ENCODE data around the gene GNB1L.

GNB1L gene

DNA sequence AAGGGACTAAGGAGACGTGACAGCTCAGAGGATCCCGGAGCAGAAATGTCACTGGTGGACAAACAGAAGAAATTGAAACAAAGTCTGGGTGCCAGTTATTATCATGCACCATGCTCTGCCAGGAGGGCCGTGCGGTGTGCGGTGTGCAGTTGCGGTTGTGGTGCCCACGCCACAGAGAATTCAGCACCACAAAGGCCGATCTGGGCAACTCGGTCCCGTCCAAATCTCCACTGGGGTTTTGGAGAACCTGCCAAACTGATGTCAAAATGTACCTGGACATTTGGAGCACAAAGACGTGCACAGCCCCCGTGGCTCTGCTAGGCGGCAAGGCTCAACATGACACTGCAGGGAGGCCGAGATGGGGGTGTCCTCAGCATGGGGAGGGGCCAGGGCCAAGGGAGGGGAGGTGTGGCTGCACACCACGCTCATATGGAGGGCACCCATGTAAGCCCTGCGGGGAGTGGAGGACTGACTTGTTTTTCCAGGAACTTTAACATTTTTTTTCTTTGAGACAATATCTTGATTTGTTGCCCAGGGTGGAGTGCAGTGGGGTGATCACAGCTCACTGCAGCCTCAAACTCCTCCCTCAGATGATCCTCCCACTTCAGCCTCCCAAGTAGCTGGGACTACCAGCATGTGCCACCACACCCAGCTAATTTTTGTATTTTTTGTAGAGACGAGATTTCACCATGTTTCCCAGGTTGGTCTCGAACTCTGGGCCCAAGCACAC lies 39.4 kb downstream of the GNB1L start:
- TF ChIP-seq, protein P1, sequence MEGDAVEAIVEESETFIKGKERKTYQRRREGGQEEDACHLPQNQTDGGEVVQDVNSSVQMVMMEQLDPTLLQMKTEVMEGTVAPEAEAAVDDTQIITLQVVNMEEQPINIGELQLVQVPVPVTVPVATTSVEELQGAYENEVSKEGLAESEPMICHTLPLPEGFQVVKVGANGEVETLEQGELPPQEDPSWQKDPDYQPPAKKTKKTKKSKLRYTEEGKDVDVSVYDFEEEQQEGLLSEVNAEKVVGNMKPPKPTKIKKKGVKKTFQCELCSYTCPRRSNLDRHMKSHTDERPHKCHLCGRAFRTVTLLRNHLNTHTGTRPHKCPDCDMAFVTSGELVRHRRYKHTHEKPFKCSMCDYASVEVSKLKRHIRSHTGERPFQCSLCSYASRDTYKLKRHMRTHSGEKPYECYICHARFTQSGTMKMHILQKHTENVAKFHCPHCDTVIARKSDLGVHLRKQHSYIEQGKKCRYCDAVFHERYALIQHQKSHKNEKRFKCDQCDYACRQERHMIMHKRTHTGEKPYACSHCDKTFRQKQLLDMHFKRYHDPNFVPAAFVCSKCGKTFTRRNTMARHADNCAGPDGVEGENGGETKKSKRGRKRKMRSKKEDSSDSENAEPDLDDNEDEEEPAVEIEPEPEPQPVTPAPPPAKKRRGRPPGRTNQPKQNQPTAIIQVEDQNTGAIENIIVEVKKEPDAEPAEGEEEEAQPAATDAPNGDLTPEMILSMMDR (IDR thresholded peaks at IDR 0.05; ENCODE audit: low read depth, low read length): no peak
- DNase-seq (ENCODE audit: extremely low read depth, low read depth): no peak

DNA sequence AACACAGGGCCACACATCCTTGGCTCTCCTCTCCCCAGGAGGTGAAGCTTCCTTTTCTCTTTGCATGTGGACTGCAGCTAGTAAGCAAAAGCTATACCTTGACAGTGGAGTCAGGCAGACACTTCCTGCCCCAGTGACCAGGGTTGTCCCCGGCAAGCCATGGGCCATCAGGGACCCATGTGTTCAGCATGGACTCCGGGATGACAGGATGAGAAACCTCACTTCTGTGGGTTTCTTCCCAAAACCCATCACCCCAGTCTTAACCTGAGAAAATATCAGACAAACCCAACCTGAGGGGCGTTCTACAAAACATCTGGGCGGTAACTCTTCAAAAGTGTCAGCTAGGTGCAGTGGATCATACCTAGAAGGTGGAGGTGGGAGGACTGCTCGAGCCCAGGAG lies 40.2 kb downstream of the GNB1L start:
- TF ChIP-seq, protein P1 (IDR thresholded peaks at IDR 0.05; ENCODE audit: low read depth, low read length): no peak

DNA sequence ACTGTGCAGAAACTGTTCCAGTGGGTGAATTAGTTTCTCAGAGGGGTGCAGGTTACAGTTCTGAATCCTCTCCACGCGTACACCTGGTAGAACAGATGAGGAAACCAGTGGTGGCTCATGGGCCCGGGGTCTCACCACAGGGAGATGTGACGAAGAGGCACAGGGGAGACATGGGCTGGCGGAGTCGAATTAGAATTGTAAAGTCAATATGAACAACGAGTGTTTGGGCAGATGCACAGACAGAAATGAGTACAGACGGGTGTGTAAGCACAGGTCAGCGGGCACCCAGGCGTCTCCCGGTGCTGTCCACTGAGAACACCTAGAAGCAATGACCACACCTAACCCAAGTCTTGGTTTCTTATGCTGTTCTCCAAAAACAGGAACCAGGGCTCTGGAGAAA lies 41.8 kb downstream of the GNB1L start:
- TF ChIP-seq, protein P1 (IDR thresholded peaks at IDR 0.05; ENCODE audit: low read depth, low read length): no peak
- no peak for DNase-seq (ENCODE audit: extremely low read depth, low read depth)

More for the DNA sequence above, 40.2 kb downstream of the GNB1L start:
- DNase-seq (ENCODE audit: extremely low read depth, low read depth): no peak

DNA sequence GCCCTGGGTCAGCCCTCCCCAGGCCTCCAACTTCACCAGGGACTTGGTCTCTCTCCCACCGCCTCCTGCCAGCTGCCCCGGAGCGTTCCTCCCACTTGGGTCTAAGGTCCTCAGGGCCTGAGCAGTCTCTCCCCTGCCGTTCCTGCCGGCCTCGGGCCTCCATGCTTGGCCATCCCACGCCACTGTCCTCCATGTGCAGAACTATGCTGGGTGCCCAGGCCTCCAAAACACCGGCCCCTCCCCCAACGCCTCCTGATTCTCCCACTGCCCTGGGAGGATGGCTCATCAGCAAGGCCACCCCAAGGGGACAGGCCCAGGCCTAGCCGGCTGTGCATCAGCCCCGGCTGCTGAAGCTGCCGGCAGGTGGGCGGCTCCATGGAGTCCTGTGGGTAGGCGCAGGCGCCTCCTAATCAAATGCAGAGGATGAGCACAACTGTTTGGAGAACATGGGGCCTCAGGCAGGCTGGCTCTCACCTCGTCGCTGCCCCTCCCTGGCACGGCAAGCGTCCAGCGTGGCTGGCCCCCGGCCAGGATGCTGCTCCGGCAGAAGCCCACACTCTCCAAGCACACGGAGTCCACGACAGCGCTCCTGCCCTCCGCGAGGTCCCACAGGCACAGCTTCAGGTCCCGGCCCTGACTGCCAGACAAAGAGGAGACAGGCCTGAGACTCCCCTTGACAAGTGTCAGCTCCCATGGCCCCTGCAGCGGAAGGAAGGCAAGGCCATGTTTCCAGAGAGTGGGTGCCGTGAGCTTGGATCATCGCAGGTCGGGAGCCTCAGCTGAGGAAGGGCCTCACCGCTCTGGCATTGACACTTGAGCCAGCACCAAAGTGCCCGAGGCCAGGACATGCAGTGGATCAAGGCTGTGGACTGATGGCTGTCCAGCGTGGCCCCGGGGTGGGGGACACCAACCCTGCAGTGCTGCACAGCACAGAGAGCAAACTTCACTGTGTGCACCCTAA lies 42.6 kb downstream of the GNB1L start:
- TF ChIP-seq, protein P1 (IDR thresholded peaks at IDR 0.05; ENCODE audit: low read depth, low read length): no peak
- no peak for DNase-seq (ENCODE audit: extremely low read depth, low read depth)

DNA sequence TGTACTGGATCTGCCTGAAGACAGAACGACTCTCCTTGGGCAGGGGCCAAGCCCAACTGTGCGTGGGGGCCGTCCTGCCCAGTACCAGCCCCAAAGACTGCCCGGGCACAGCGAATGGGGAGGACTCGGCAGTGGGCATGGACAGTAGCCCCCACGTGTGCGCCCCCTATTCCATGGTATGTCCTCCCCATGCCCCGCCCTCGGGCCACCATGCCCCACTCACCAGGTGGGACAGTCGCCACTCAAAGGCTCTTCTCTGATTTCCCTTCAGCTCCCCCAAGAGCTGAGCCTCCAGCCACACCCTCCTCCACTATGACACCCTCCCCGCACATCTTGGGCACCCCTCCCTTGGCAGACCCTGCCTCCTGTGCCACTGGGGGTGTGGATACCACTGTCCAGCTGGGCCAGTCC lies 43.5 kb downstream of the GNB1L start:
- DNase-seq (ENCODE audit: extremely low read depth, low read depth): no peak
- TF ChIP-seq, protein P1 (IDR thresholded peaks at IDR 0.05; ENCODE audit: low read depth, low read length): no peak

DNA sequence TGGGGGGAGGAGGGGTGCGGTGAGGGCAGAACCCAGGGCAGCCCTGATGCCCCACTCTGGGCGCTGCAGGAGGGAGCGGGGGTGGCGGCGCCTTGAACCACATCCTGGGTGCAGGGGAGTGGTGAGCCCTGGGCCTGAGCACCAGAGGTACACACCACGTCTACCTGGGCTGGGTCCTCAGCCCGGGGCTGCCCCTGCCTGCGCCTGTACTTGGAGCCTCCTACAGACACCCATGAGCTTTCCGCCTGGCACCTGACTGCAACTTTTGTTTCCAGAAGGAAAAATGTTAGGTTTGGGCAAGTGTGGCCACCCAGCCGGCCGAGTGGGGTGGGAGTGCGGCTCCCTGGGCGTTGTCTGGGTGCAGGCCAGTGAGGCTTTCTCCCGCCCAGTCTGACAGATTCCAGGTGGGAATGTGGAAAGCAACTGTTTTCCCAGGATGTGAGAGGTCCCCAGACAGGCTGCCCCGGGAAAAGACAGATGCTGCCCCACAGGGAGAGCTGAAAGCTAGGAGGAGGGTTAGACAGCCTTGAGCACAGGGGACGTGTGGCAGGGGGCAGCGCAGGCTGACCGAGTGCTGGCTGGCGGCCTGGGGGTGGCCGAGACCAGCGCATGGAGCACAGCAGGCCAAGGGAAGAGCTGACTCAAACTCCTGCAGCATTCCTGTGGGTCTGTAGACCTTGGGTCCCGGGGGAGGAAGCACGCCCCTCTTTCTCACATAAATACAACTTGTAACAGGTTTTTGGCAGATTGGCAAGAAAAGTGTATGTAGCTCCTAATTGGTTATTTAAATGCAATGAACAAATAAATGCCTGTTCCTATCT lies 44.1 kb downstream of the GNB1L start:
- DNase-seq (ENCODE audit: extremely low read depth, low read depth): no peak
- TF ChIP-seq, protein P1 (IDR thresholded peaks at IDR 0.05; ENCODE audit: low read depth, low read length): no peak

Measured in AG09319 (cell line).